Measurements from ENCODE around the gene RFNG.

RFNG gene

GRCh38 chr17:82056729-82057621, 5.4 kb upstream of the RFNG start:
- DNase-seq: no peak

- no peak for DNase-seq
Observed at GRCh38 chr17:82055965-82056728, 4.5 kb upstream of the RFNG start.

GRCh38 chr17:82055023-82055964, 3.7 kb upstream of the RFNG start:
- no peak for DNase-seq

DNA sequence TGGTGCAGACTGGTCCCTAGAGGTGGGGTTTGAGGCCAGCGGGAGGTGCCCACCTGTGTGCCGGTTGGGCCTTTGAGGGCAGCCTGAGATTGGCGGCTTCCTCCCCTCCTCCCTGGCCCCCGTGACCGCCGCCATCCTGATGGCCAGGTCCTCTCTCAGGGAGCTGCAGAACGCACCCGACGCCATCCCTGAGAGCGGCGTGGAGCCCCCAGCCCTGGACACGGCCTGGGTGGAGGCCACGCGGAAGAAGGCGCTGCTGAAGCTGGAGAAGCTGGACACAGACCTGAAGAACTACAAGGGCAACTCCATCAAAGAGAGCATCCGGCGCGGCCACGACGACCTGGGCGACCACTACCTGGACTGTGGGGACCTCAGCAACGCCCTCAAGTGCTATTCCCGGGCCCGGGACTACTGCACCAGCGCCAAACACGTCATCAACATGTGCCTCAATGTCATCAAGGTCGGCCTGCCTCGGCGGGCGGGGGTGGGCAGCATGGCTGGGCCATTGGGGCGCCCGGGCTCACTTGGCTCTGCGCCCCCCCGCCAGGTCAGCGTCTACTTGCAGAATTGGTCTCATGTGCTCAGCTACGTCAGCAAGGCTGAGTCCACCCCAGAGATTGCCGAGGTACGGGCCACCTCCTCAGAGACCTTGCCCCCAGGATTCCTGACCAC, 2.9 kb upstream of the RFNG start:
- DNase-seq: no peak

DNA sequence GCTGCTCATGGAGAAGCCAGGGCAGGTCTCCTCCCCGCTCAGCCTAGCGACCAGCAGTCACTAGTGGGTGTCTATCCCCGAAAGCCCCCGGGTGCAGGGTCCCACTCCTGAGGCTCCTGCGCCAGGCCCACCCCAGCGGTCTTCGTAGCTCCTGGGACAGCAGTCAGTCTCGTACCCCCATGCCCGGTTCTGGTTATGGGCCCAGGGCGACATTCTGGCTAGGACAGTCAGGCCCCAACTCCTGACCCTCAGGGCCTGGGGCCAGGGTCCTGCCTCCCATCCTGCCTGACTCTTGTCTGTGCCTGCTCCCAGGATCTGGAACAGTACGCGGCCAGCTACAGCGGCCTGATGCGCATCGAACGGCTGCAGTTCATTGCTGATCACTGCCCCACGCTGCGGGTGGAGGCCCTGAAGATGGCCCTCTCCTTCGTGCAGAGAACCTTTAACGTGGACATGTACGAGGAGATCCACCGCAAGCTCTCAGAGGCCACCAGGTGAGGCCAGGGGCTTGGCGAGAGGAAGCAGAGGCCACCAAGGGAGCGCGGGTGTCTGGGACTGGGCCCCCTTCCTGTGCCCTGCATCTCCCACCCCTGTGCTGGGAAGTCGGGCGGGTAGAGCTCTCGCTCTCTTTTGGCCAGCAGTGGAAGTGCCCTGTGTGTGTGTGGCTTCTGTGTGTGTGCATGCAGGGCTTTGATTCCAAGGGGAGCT, 2.1 kb upstream of the RFNG start:
- DNase-seq: no peak

DNA sequence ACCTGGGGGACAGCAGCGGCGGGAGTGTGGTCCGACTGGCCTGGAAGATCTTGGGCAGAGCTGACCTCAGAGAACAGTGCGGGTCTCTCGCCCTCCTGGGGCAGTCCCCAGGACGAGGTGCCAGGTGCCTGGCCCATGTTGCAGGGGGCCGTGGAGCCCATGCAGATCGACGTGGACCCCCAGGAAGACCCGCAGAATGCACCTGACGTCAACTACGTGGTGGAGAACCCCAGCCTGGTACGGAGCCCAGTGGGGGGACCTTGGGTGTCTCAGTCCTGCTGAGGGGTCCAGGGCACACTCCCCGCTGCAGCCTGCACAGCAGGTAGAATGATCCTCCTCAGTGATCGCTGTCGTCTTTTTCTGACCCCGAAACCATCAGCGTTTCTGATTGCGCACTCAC, 1.5 kb upstream of the RFNG start:
- no peak for DNase-seq

DNA sequence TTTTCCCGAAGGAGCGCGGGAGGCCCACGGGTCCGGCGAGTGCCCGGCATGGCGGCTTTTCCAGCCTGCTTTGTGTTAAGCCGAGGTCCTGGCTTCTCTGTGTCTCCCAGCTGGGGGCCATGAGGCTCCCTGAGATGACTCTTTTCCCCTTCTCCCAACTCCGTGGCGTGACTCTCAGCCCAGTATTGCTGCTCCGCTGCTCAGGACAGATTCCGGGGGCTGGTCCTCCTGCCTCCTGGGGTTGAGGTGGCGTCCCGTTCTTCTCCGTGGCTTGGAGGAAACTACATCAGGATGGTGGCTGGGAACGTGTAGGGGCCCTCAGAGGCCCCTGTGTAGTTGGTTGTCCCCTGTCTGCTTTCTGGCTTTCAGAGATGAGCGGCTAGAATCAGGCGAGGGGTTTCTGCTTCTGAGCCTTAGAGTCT, 1.0 kb upstream of the RFNG start:
- DNase-seq: no peak

DNA sequence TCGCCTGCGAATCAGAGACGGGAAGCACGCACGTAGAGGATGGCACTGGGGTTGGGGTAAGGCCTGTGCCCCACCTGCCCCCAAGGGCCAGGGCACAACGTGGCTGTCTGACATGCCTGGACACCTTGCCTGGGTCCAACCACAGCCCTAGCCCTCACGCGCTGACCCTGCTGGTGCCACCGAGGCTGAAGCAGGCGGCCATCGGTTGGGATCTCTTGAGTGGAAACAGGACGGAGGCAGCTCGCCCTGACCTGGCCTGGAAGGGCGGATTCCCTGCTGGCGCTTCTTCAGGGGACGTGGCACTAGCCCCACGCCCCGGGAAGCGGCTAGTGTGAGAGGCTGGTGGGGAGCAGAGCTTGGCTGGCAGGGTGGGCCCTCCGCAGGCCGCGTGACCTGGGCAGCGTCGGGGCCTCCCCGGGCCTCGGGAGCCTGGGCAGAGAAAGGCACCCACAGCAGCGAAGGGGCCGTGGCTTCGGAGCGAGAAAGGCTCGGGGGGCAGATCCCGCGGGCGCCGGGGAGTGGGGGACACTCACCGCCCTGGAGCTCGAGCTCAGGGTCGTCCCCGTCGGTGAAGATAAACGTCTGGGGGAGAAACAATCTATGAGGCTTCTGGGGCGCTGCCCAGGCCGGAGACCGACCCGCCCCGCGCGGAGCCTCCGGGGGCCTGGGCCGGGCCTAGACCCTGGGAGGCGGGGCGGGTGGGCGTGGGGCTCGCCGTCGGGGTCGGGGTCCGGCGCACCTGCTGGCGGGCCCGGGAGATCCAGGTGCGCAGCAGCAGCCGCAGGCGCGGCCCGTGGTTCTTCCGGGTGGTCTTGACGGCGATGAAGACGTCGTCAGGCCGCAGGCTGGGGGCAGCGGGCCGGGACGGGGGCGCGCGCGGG, 610 bp downstream of the RFNG start:
- no peak for DNase-seq

- DNase-seq: no peak
Observed at GRCh38 chr17:82050152-82050760, 1.4 kb downstream of the RFNG start.

DNA sequence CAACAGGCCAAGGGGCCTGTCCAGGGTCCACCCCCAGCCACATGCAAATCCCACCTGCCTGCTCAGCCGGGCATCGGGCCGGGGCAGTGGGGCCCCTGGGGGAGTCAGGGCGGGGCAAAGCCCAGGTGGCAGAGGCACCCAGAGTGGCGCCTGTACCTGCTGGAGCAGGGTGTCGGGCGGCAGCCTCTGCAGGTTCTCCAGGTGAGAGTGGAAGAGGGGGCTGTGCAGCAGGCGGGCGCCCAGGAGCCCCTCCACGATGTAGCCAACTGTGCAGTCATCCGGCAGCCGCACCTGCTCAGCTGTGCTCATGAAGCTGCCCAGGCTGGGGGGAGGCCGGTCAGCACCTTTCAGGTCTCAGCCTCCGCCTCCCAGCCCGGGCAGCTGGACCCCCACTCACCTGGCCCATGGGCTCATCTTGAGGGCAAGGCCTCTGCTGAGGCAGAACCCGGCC, 2.1 kb downstream of the RFNG start:
- no peak for DNase-seq

DNA sequence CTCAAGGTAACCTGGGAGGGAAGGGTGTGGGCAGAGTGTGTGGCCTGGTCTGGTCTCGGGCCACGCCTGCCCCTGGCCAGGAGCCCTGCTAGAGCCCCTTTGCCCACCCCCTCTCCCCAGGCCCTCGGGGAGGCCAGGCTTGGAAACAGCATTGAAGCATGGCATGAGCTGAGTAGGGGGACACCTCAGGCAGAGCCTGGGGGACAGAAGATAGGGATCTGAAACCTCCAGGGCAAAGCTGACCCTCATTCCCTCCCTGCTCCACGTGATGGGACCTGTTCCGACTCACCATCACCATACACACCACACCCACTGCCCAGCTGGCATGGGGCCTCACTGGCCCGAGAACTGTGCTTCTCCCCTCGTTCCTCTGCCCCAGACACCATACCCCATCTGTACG, 2.5 kb downstream of the RFNG start:
- DNase-seq: no peak

DNA sequence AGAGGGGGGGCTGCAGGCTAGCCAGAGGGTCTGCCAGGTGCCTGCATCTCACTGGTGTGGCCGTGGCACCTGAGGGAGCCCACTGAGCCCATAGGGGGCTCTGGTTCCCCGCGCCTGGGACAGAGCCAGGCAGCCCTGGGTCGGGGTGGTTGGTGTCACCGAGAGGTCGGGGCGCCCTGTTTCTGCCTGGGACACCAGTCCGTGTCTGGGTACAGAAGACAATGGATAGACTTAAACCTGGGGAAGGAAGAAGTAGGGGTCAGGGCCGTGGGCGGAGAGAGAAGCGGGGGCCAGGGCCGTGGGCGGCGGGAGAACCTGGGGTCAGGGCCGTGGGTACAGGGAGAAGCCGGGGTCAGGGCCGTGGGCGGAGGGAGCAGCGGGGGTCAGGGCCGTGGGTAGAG, 3.0 kb downstream of the RFNG start:
- no peak for DNase-seq

DNA sequence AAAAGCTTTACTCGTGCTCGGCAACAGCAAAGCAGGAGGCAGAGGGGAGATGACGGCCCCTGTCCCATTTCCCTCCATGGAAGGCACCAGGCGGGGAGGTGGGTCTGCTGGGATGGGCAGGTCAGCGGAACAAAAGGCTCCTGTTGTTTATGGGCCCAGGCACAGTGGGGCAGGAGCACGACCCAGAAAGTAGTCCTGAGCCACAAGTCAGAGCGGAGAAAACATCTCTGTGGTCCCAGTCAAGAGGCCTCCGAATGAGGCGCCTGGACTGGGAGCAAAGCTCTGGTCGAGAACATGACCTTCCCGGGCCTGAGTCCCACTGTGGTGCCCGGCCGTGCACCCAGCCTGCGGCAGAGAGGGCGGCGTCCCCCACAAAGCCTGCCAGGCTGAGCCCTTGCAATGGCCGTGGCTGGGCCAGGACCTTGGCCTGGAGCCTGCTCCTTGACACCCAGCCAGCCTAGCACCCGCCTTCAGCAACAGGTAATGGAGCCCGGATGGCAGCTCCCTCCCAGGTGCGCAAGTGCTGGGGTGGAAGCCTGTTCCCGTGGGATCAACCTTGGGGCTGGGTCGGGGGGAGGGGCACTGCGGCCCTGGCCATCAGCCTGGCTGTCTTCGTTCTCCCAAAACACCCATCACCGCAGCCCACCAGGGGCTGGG, 3.6 kb downstream of the RFNG start:
- DNase-seq: no peak

DNA sequence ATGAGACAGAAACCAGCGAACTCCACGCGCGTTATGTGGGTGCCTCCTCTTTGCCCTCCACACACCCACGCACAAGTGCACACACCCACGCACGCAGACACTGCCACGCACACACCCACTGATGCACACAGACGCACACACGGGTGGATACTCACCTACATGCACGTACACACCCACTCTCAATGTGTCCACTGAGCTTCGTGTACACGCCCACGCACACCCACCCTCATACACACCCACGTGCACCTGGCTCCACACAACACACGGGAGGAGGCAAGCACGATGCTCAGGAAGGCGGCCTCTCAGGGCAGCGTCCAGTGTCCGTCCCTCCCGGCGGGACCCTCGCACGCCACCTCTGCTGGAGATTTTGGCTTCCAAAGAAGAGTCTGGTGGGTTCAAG, 4.2 kb downstream of the RFNG start:
- DNase-seq: no peak

DNA sequence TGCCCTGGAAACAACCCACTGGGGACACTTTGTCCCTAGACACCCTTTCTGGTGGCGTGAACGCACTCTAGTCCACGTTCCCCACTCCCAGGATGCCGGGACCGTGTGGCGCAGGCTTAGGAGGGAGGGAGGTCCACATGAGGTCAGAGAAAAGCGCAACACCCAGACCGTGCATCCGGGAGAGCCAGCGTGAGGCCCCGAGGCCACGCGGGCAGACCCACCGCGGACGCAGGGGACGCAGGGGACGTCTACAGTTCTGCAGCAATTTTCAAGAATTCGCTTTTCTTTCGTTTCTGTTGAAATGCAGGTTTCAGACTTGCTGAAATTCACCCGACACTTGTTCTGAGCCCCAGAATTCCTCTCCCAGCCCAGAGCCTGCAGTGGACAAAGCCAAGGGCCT, 4.7 kb downstream of the RFNG start:
- DNase-seq: no peak

DNA sequence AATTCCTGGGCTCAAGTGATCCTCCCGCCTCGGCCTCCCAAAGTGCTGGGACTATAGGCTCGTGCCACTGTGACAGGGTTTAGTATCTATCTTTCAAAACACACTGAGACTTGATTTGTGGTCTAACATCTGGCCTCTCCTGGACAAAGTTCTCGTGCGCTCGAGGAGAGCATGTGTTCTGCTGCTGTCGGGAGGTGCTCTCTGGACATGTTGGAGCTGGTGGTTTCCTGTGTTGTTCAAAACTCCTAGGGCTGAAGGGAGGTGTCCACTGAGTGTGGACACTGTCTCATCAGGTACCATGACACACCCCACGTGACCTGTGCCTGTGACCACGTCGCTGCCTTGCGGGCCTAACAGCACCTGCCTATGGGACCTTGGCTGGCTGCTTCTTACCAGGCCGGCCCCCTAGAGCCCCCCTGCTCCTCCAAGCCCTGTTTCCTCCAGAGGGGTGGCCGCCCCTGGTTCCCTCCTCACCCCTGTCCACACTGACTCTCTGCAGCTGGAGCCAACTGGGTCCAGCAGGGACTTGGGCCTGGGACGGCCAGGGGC, 5.6 kb downstream of the RFNG start:
- no peak for DNase-seq

DNA sequence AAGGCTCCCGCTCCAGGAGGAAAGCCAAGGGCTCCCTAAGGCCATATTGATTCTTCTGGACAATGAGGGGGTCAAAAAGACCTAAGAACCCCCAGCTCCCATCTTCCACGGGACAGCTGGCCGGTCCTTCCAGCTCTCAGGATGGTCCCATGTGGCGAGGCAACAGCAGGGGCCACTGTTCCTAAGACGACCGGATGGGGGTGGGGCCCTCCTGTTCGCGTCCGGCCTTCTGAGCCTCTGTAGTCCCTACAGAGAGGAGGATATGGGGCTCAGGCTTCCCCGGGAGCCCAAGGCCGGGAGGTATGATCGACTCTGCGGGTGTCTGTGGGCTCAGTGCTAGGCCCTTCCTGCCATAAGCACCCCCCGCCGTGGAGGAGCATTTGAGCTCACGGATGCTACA, 8.1 kb downstream of the RFNG start:
- DNase-seq: no peak

- no peak for DNase-seq
Observed at GRCh38 chr17:82042649-82043048, 9.0 kb downstream of the RFNG start.

- no peak for DNase-seq
Observed at GRCh38 chr17:82041144-82041814, 10.3 kb downstream of the RFNG start.
